Upper lobe of left lung (tissue), 6 donors: ENCODE data around the gene RACGAP1. TPM values are rescaled to one million over a fixed set of nuclear protein-coding genes. Genes with fewer than 3 reads are reported as not detected.

Experiments used
- ATAC-seq, 2 donors: fragments of 200-7000 bp; cut with Tn5 transposase; one replicate each; pipeline ENCODE4 v1.9.1; 2022; ENCODE audit warnings: mild to moderate bottlenecking in 2 of 2, moderate library complexity in 2 of 2; ENCODE audit not compliant: low FRiP score in 2 of 2
- DNase-seq, 2 donors: peaks; one replicate each; pipeline ENCODE4 v3.0.0-alpha.2; 2019 to 2020
- H3K27ac ChIP-seq, 4 donors: fragments of 200-600 bp; sonication (generic); one replicate each; pipeline ENCODE4 v1.5.1; 2016 to 2019
- H3K27me3 ChIP-seq, 4 donors: fragments of 200-600 bp; sonication (generic); one replicate each; pipeline ENCODE4 v1.5.1; 2017 to 2019
- H3K36me3 ChIP-seq, 4 donors: fragments of 200-600 bp; sonication (generic); one replicate each; pipeline ENCODE4 v1.5.1; 2016 to 2019
- H3K4me1 ChIP-seq, 4 donors: fragments of 200-600 bp; sonication (generic); one replicate each; pipeline ENCODE4 v1.5.1; 2018 to 2019
- H3K4me3 ChIP-seq, 4 donors: fragments of 200-600 bp; sonication (generic); one replicate each; pipeline ENCODE4 v1.5.1; 2017 to 2019; ENCODE audit warnings: mild to moderate bottlenecking in 2 of 4, moderate library complexity in 1 of 4
- H3K9me3 ChIP-seq, 4 donors: fragments of 200-600 bp; sonication (generic); one replicate each; pipeline ENCODE4 v1.5.1; 2018 to 2019
- EP300 ChIP-seq, 4 donors: sonication (generic); formaldehyde crosslinking; IDR thresholded peaks; one replicate each; pipeline ENCODE4 v1.5.1; 2017; ENCODE audit warnings: antibody characterized with exemption in 4 of 4, control low read depth in 2 of 4
- POLR2A ChIP-seq, 4 donors: fragments of 450-650 bp; IDR thresholded peaks; one replicate each; pipeline ENCODE4 v1.5.1; 2016 to 2017; ENCODE audit warnings: antibody characterized with exemption in 4 of 4, mild to moderate bottlenecking in 2 of 4
- POLR2AphosphoS5 ChIP-seq, 2 donors: sonication (generic); formaldehyde crosslinking; IDR thresholded peaks; one replicate each; pipeline ENCODE4 v1.5.1; 2017; ENCODE audit warnings: antibody characterized with exemption in 2 of 2
- WGBS, 2 donors: methylation state at CpG; one replicate each; pipeline ENCODE4 v1.1.5; 2017 to 2018; 5-methylcytosine and 5-hydroxymethylcytosine counted together
- total RNA-seq, 6 donors: library from RNA; depleted of rRNA in 4 of 6; stranded (reverse); fragments of >200 nt in 4 of 6; gene quantifications; one replicate each; pipeline versions ENCODE4 v1.1.0 to v1.2.1, GENCODE V29; 2016 to 2021
- TF ChIP-seq, protein P1 (sequence below), 6 experiments: fragments of 450-650 bp in 4 of 6; fragments of 200-600 bp in 2 of 6; sonication (generic) in 2 of 6; IDR thresholded peaks; one replicate each; pipeline ENCODE4 v1.5.1; 2016 to 2019; ENCODE audit warnings: antibody characterized with exemption in 6 of 6
- donor health status: DM: no; HTN: no; CAD: no; lungs with moderate emphysema.
- donor health status: DM: no; HTN: yes; CAD: no; lungs with severe emphysema.

RACGAP1 gene
- total RNA-seq, 6 donors from 2014 or later: 10.3 to 22.4 (median 18.4) TPM

DNA sequence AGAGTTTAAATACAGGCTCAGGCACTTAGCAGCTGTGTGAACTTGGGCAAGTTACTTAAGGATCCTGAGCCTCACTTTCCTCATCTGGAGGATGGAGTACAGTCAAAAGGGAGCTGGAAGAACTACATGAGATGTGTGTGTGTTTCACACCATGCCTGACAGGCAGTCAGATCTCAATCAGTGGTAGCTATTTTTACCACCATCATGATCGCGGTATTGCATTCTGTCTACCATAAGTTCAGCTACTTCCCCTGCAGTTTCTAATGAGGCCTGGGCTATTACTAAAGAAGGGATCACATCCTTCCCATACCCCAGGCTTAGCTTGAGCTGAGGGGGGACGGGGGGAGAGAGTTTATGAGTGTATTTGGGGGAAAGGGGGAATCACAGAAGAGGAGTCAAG lies 45.5 kb downstream of the RACGAP1 start:
- no peak for ATAC-seq

DNA sequence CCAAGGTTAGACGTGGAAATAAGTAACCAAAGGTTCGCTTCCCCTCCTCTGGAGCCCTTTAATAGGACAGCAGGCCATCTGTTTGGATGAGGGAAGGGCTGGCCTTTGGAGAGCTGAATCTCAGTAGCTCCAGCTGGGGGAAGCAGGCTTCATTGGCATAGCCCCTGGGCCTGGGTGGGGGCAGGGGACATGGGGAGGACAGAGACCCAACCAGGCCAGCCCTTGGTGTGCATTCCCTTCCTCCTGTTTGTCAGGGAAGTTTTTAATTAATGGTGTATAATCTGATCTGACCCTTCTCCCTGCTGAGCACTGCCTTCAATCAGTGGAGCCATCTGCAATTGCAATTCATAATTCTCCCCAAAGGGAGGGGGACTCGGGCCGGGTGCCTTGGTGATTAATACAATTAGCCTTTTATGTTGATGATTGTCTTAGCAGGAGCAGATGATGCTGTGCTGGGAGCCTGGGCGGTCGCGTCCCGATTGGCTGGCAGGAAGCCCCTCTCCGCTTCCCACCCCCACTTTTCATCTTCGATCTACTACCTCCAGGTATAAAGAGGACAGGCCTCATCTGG lies 46.2 kb downstream of the RACGAP1 start:
- no peak overlapping the region for H3K4me3 ChIP-seq
- DNase-seq: no peak
- 93 to 94% methylated on average over 10 of the region's 10 CpGs for WGBS, 2 donors
- no peak overlapping the region for H3K27ac ChIP-seq
- H3K9me3 ChIP-seq: no peaks in the 10 kb centered on the region
- H3K27me3 ChIP-seq: no peaks in the 10 kb centered on the region
- no peaks in the 10 kb centered on the region for H3K36me3 ChIP-seq
- H3K4me1 ChIP-seq: peaks cover 8 to 11% (median 9%) of the 10 kb centered on the region in 4 donors
- ATAC-seq: no peak
- TF ChIP-seq EP300 (IDR thresholded peaks at IDR 0.05) (no peak), POLR2A (IDR thresholded peaks at IDR 0.05) (no peak), POLR2AphosphoS5 (IDR thresholded peaks at IDR 0.05) (no peak)
- TF ChIP-seq, protein P1, sequence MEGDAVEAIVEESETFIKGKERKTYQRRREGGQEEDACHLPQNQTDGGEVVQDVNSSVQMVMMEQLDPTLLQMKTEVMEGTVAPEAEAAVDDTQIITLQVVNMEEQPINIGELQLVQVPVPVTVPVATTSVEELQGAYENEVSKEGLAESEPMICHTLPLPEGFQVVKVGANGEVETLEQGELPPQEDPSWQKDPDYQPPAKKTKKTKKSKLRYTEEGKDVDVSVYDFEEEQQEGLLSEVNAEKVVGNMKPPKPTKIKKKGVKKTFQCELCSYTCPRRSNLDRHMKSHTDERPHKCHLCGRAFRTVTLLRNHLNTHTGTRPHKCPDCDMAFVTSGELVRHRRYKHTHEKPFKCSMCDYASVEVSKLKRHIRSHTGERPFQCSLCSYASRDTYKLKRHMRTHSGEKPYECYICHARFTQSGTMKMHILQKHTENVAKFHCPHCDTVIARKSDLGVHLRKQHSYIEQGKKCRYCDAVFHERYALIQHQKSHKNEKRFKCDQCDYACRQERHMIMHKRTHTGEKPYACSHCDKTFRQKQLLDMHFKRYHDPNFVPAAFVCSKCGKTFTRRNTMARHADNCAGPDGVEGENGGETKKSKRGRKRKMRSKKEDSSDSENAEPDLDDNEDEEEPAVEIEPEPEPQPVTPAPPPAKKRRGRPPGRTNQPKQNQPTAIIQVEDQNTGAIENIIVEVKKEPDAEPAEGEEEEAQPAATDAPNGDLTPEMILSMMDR (IDR thresholded peaks at IDR 0.05): no peak

More for the DNA sequence above, 45.5 kb downstream of the RACGAP1 start:
- no peak for TF ChIP-seq POLR2AphosphoS5 (IDR thresholded peaks at IDR 0.05)
- TF ChIP-seq, protein P1 (IDR thresholded peaks at IDR 0.05): no peak
- no peak for TF ChIP-seq EP300 (IDR thresholded peaks at IDR 0.05)
- TF ChIP-seq POLR2A (IDR thresholded peaks at IDR 0.05): no peak
- Histone ChIP-seq H3K36me3 (no peaks in the 10 kb centered on the region), H3K27ac (no peak overlapping the region), H3K27me3 (no peaks in the 10 kb centered on the region), H3K9me3 (no peaks in the 10 kb centered on the region), H3K4me1 (peaks cover 6 to 14% (median 12%) of the 10 kb centered on the region in 4 donors), H3K4me3 (no peak overlapping the region)
- DNase-seq: no peak
- 78 to 79% methylated on average over 3 of the region's 3 CpGs for WGBS, 2 donors

DNA sequence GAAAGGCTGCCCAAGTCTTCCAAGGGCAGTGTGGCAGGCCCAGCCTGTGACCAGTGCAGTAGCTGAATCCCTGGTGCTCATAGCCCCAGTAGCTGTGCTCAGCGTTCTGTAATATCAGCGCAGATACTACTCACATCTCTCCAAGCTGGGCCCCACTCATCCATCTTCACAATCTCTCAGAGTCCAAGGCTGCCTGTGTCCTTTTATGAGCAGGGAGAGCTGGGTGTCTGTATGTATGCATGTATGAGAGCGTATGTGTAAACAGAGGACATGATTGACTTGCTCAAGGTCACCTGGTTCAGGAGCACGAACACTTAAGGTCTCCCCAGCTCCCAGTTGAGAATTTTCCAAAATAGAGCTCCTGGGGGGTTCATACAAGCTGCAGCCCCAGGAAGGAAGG lies 47.2 kb downstream of the RACGAP1 start:
- no peaks in the 10 kb centered on the region for H3K27me3 ChIP-seq
- 61 to 70% methylated on average over 3 to 4 of the region's 4 CpGs for WGBS, 2 donors
- H3K4me1 ChIP-seq: peaks cover 0 to 5% (median 4%) of the 10 kb centered on the region in 4 donors
- no peak for ATAC-seq
- DNase-seq: no peak
- H3K36me3 ChIP-seq: no peaks in the 10 kb centered on the region
- no peak for TF ChIP-seq EP300 (IDR thresholded peaks at IDR 0.05)
- no peak for TF ChIP-seq POLR2AphosphoS5 (IDR thresholded peaks at IDR 0.05)
- TF ChIP-seq, protein P1 (IDR thresholded peaks at IDR 0.05): no peak
- TF ChIP-seq POLR2A (IDR thresholded peaks at IDR 0.05): no peak
- H3K9me3 ChIP-seq: no peaks in the 10 kb centered on the region
- H3K27ac ChIP-seq: no peak overlapping the region
- H3K4me3 ChIP-seq: no peak overlapping the region

DNA sequence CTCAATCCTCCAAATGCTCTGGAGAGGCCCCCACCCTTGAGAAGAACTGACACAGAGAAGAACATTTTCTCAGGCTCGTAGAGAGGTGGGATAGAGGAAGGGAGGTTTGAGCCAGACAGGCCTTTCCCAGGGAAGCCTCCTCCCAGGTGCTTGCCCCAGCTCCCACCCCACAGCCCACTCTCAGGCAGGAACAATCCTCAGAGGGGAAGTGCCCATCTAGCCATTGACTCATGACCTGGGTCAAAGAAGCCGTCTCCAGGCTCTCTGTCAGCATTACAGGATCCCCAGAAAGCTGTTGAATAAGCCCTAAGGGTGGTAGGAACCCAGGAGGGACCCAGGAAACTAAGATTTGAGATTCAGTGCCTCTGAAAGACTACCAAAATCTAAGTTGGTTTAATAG lies 48.7 kb downstream of the RACGAP1 start:
- WGBS, 2 donors: 72 to 88% methylated on average over 1 to 2 of the region's 2 CpGs
- H3K27ac ChIP-seq: no peak overlapping the region
- H3K4me1 ChIP-seq: peaks cover 0 to 5% (median 2%) of the 10 kb centered on the region in 4 donors
- no peaks in the 10 kb centered on the region for H3K36me3 ChIP-seq
- TF ChIP-seq POLR2AphosphoS5 (IDR thresholded peaks at IDR 0.05) (no peak), POLR2A (IDR thresholded peaks at IDR 0.05) (no peak), EP300 (IDR thresholded peaks at IDR 0.05) (no peak)
- TF ChIP-seq, protein P1 (IDR thresholded peaks at IDR 0.05): no peak
- DNase-seq (no peak), ATAC-seq (no peak)
- no peak overlapping the region for H3K4me3 ChIP-seq
- H3K27me3 ChIP-seq: no peaks in the 10 kb centered on the region
- H3K9me3 ChIP-seq: no peaks in the 10 kb centered on the region

DNA sequence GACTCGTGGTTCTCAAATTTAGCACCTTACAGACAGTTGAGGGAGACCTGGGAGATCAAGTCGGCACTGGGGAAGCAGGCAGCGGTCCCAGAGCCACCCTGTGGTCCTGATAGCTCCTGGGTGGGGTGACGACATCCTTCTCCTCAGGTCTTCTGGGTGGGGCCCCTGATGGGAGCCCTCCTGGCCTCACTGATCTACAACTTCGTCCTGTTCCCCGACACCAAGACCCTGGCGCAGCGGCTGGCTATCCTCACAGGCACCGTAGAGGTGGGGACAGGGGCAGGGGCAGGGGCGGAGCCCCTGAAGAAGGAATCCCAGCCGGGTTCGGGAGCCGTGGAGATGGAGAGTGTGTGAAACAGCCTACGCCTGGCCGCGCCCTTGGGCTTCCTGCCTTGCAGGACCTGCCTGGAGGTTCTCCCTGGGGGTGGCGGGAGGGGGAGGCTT lies 50.0 kb downstream of the RACGAP1 start:
- ATAC-seq (no peak), DNase-seq (peak in 1 of 2 donors; percentile 61)
- H3K4me1 ChIP-seq: peaks cover 0 to 5% (median 2%) of the 10 kb centered on the region in 4 donors
- H3K36me3 ChIP-seq: no peaks in the 10 kb centered on the region
- H3K9me3 ChIP-seq: no peaks in the 10 kb centered on the region
- no peak overlapping the region for H3K4me3 ChIP-seq
- H3K27ac ChIP-seq: peak overlapping the region in 1 of 4 donors; percentile 18
- 79 to 80% methylated on average over 9 to 16 of the region's 17 CpGs for WGBS, 2 donors
- TF ChIP-seq, protein P1 (IDR thresholded peaks at IDR 0.05): no peak
- no peak for TF ChIP-seq EP300 (IDR thresholded peaks at IDR 0.05)
- no peak for TF ChIP-seq POLR2AphosphoS5 (IDR thresholded peaks at IDR 0.05)
- TF ChIP-seq POLR2A (IDR thresholded peaks at IDR 0.05): no peak
- H3K27me3 ChIP-seq: no peaks in the 10 kb centered on the region
